Measurements from ENCODE around the gene COL12A1. TPM values are rescaled to one million over a fixed set of nuclear protein-coding genes. Genes with fewer than 3 reads are reported as not detected.

The COL12A1 gene
- polyA plus RNA-seq, 1 donor from 2014 or later = 0.63 TPM

- no peak overlapping the region for H3K4me2 ChIP-seq (ENCODE audit: low read length)
- H3K27ac ChIP-seq (ENCODE audit: low read length) = no peak overlapping the region
- no peak for TF ChIP-seq REST (IDR thresholded peaks at IDR 0.05; ENCODE audit: borderline replicate concordance)
- TF ChIP-seq MXI1 (conservative IDR thresholded peaks at IDR 0.05; ENCODE audit: poor library complexity, severe bottlenecking) = no peak
- no peak for TF ChIP-seq TAF1 (IDR thresholded peaks at IDR 0.05; ENCODE audit: low read depth)
- no peak for TF ChIP-seq SMC3 (conservative IDR thresholded peaks at IDR 0.05; ENCODE audit: poor library complexity)
- no peaks in the 10 kb centered on the region for H3K9me2 ChIP-seq (ENCODE audit: insufficient read depth, low read length)
- no peaks in the 10 kb centered on the region for H3K79me2 ChIP-seq (replicated peaks; ENCODE audit: insufficient read depth, low read length)
- H3K4me3 ChIP-seq (ENCODE audit: low read length) = no peak overlapping the region
- H3K9me3 ChIP-seq (ENCODE audit: low read length) = no peaks in the 10 kb centered on the region
- no peaks in the 10 kb centered on the region for H3K27me3 ChIP-seq (ENCODE audit: insufficient read depth, low read depth, low read length)
- no peaks in the 10 kb centered on the region for H3K36me3 ChIP-seq (ENCODE audit: insufficient read depth, low read length)
- H4K20me1 ChIP-seq (ENCODE audit: insufficient read depth) = no peaks in the 10 kb centered on the region
- no peak overlapping the region for H3K9ac ChIP-seq (ENCODE audit: low read length)
- H2AFZ ChIP-seq (ENCODE audit: low read depth, low read length) = no peak overlapping the region
- no peaks in the 10 kb centered on the region for H3F3A ChIP-seq (ENCODE audit: insufficient read depth, low read length, poor library complexity, severe bottlenecking)
Observed at GRCh38 chr6:75118925-75119515, 86.8 kb downstream of the COL12A1 start.

DNA sequence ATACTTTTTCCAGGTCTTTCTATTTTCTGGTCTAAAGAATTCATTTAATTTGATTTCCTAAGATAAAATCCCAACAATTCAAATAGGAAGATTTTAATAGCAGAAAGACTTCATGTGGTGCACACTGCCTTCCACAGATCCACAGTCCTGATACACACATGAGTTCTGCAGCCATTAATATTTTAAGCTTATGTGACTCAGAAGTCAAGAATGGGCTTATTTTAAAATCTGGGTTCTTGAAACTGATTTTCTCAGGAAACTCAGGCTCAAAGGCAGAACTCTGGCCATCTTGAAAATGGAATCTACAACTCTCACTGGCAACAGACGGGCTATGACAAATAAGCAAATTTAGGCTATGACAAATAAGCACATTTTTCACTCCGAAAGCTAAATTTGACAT is 88.2 kb downstream of the COL12A1 start:
- Histone ChIP-seq H3K79me2 (replicated peaks; ENCODE audit: insufficient read depth, low read length) (no peaks in the 10 kb centered on the region), H3K9me3 (ENCODE audit: low read length) (no peaks in the 10 kb centered on the region), H3K27me3 (ENCODE audit: insufficient read depth, low read depth, low read length) (no peaks in the 10 kb centered on the region), H3K9me2 (ENCODE audit: insufficient read depth, low read length) (no peaks in the 10 kb centered on the region), H3K27ac (ENCODE audit: low read length) (no peak overlapping the region), H3F3A (ENCODE audit: insufficient read depth, low read length, poor library complexity, severe bottlenecking) (no peaks in the 10 kb centered on the region), H3K4me3 (ENCODE audit: low read length) (no peak overlapping the region), H2AFZ (ENCODE audit: low read depth, low read length) (no peak overlapping the region), H4K20me1 (ENCODE audit: insufficient read depth) (no peaks in the 10 kb centered on the region), H3K36me3 (ENCODE audit: insufficient read depth, low read length) (no peaks in the 10 kb centered on the region), H3K4me2 (ENCODE audit: low read length) (no peak overlapping the region), H3K9ac (ENCODE audit: low read length) (no peak overlapping the region)
- TF ChIP-seq SMC3 (conservative IDR thresholded peaks at IDR 0.05; ENCODE audit: poor library complexity) (no peak), EZH2 (IDR thresholded peaks at IDR 0.05; ENCODE audit: borderline replicate concordance, insufficient read depth, low read length, poor library complexity, severe bottlenecking) (no peak), TAF1 (IDR thresholded peaks at IDR 0.05; ENCODE audit: low read depth) (no peak), REST (IDR thresholded peaks at IDR 0.05; ENCODE audit: borderline replicate concordance) (no peak), MXI1 (conservative IDR thresholded peaks at IDR 0.05; ENCODE audit: poor library complexity, severe bottlenecking) (no peak), POLR2AphosphoS5 (IDR thresholded peaks at IDR 0.05) (no peak), CTCF (IDR thresholded peaks at IDR 0.05; ENCODE audit: poor library complexity, severe bottlenecking) (no peak), RAD21 (conservative IDR thresholded peaks at IDR 0.05) (no peak), EP300 (conservative IDR thresholded peaks at IDR 0.05; ENCODE audit: poor library complexity, severe bottlenecking) (no peak)
